RWPE1 (cell line): Measurements from ENCODE around the gene CD14.

ENCODE experiments used
- CTCF ChIA-PET: fragments of 350-600 bp; sonication (Branson Sonifier 250); formaldehyde crosslinking; extraction: SDS; loops from one replicate; lab custom pipeline; 2021; lab: Yijun Ruan, JAX
- POLR2A ChIA-PET: fragments of 400-600 bp; formaldehyde crosslinking; extraction: SDS; loops from one replicate; lab custom pipeline; 2020; ENCODE audit warnings: antibody characterized with exemption; ENCODE audit not compliant: low non-redundant PET; lab: Yijun Ruan, JAX
- DNase-seq: peaks from one replicate; pipeline ENCODE4 v3.0.0; 2012; ENCODE audit warnings: low spot score
- H3K27ac ChIP-seq: fragments of 450-650 bp; 2 replicates; pipeline ENCODE4 v1.5.1; 2017
- TF ChIP-seq, protein P1 (sequence below): fragments of 450-650 bp; conservative IDR thresholded peaks from 2 replicates; pipeline ENCODE4 v1.5.1; 2017; ENCODE audit warnings: low read depth, mild to moderate bottlenecking

The CD14 gene

DNA sequence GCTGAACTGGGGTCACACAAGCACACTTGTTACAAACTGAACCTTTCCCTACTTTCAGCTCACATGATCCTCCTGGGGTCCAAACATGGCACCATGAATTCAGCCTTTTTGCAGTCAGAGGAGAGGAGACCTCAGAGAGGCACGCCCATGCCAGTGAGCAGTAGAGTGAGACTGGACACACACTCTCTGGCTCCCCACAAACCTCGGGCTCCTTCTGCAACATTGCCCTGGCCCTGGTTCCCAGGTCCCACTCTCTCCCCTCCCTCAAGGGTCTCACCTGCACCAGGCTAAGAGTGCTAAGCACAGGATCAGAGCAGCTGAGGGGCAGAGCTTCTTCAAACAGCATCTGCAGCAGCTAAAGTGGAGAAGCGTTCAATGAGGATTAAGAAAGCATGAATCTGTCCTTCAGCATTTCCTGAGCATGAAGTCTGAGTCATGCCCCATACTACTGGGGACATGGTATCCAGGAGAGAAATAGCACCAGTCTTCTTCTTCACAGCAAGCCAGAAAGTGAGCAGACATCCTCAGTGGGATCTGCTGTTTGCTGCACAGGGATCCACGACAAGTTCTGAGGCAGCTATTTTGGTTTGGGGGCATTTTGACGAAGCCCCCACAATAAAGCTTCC, 41.1 kb downstream of the CD14 start:
- peak; percentile 57 for DNase-seq
- TF ChIP-seq, protein P1, sequence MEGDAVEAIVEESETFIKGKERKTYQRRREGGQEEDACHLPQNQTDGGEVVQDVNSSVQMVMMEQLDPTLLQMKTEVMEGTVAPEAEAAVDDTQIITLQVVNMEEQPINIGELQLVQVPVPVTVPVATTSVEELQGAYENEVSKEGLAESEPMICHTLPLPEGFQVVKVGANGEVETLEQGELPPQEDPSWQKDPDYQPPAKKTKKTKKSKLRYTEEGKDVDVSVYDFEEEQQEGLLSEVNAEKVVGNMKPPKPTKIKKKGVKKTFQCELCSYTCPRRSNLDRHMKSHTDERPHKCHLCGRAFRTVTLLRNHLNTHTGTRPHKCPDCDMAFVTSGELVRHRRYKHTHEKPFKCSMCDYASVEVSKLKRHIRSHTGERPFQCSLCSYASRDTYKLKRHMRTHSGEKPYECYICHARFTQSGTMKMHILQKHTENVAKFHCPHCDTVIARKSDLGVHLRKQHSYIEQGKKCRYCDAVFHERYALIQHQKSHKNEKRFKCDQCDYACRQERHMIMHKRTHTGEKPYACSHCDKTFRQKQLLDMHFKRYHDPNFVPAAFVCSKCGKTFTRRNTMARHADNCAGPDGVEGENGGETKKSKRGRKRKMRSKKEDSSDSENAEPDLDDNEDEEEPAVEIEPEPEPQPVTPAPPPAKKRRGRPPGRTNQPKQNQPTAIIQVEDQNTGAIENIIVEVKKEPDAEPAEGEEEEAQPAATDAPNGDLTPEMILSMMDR: no peak
- ChIA-PET CTCF (interaction anchor here (0.6 kb wide), 1 partner anchor 1930 kb away, joined by 8 read pairs; no protein-coding TSS in a partner anchor), POLR2A (no interaction called here)
- peak overlapping the region; percentile 52 for H3K27ac ChIP-seq

DNA sequence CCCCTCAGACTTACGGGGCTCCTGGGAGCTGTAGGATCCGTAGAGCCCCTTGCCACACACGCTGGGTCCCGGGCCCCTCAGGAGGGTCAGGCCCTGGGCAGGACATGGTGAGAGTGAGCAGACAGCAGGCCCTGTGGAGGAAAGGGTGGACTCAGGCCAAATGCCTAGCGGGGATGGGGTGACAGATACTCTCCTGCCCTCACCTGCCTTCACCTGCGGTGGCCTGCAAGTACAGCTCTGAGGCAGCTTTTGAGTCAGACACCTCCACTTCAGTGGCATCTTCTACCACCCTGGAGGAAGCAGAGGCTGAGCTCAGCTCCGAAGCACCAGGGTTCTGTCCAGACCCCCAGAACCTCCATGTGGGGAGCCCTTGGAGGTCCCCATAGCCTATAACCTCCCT, 42.1 kb downstream of the CD14 start:
- TF ChIP-seq, protein P1: no peak
- CTCF ChIA-PET: interaction anchor here (0.6 kb wide), 1 partner anchor 598 kb away, joined by 4 read pairs; no protein-coding TSS in a partner anchor
- DNase-seq: no peak
- no peak overlapping the region for H3K27ac ChIP-seq
- POLR2A ChIA-PET: no interaction called here

DNA sequence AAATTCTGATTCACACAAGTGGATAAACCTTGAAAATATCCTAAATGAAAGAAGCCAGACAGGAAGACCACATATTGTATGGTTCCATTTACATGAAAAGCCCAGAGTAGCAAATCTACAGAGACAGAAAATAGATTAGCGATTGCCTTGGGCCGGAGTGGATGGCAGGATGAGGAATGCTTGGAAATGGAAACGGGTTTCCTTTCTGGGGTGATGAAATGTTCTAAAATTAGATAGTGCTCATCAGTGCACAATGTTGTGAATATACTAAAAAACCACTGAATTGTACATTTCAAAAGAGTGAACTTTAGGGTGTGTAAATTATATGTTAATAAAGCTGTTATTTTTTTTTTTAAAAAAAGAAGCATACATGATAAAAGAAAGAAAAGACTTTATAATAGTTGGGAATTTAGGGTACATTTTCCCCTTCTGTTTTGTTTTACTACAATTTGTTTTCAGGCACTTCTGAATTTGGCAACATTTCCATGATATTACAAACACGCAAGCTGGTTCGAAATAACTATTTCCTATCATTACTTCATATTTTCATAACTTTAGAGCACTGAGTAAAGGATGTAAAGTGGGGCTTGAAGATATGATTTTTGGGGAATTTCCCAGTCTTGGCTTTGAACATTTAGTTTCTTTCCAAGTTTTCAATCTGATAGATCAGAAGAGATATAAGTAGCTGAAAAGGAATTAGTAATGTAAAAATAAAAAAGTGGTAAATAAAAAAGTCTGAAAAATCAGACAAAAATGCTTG, 44.5 kb downstream of the CD14 start:
- TF ChIP-seq, protein P1: no peak

DNA sequence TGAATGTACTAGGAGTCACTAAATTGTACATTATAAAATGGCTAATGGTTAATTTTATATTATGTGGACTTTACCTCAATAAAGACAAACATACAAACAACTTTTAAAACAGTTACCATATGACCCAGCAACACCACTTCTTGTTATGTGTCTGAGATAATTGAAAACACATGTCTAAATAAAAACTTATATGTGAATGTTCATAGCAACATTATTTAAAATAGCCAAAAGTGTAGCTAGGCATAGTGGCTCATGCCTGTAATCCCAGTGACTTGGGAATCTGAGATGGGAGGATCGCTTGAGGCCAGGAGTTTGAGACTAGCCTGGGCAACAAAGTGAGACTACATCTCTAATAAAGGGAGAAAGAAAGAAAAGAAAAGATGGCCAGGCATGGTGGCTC, 45.5 kb downstream of the CD14 start:
- ChIA-PET POLR2A (no interaction called here), CTCF (interaction anchor here (0.7 kb wide), 1 partner anchor 162 kb away, joined by 3 read pairs; no protein-coding TSS in a partner anchor)
- DNase-seq: no peak
- H3K27ac ChIP-seq: no peak overlapping the region
- TF ChIP-seq, protein P1: no peak

More for the DNA sequence above, 44.5 kb downstream of the CD14 start:
- ChIA-PET POLR2A (no interaction called here), CTCF (interaction anchor here (0.6 kb wide), 1 partner anchor 14 kb away, joined by 3 read pairs; no protein-coding TSS in a partner anchor)
- no peak overlapping the region for H3K27ac ChIP-seq
- no peak for DNase-seq
